Measurements from ENCODE around the gene CCBE1. TPM values are rescaled to one million over a fixed set of nuclear protein-coding genes. Genes with fewer than 3 reads are reported as not detected.

Gene CCBE1
- total and polyA plus RNA-seq, 9 of the 15 experiments (the other 6 are each of a cell fraction or from before 2014, with no cell fraction given) = 0.20 TPM; not detected in 8

- TF ChIP-seq, protein P1, sequence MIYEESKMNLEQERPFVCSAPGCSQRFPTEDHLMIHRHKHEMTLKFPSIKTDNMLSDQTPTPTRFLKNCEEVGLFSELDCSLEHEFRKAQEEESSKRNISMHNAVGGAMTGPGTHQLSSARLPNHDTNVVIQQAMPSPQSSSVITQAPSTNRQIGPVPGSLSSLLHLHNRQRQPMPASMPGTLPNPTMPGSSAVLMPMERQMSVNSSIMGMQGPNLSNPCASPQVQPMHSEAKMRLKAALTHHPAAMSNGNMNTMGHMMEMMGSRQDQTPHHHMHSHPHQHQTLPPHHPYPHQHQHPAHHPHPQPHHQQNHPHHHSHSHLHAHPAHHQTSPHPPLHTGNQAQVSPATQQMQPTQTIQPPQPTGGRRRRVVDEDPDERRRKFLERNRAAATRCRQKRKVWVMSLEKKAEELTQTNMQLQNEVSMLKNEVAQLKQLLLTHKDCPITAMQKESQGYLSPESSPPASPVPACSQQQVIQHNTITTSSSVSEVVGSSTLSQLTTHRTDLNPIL (CRISPR knock-in tag; IDR thresholded peaks at IDR 0.05) = no peak
- TF ChIP-seq CBX1 (IDR thresholded peaks at IDR 0.05; ENCODE audit: low read depth) (no peak), MBD2 (IDR thresholded peaks at IDR 0.05; ENCODE audit: borderline replicate concordance, low read depth) (no peak), RB1 (IDR thresholded peaks at IDR 0.05; ENCODE audit: low read depth) (no peak), STAT5A (IDR thresholded peaks at IDR 0.05; ENCODE audit: borderline replicate concordance, low read length) (peak; percentile 24; the same call in 1 of the 2 replicates), ZNF707 (CRISPR knock-in tag; conservative IDR thresholded peaks at IDR 0.05) (no peak), TAL1 (IDR thresholded peaks at IDR 0.05) (peak; percentile 58), FOXJ2 (tag; IDR thresholded peaks at IDR 0.05) (peak; percentile 91), THRB (CRISPR knock-in tag; conservative IDR thresholded peaks at IDR 0.05) (no peak), RCOR1 (IDR thresholded peaks at IDR 0.05; ENCODE audit: borderline replicate concordance in 1 of 2, low read depth in 2 of 2, low read length in 2 of 2) (peak in 1 of 2 experiments; percentile 95; a peak in 2 of 4 replicates), TRIM28 (IDR thresholded peaks at IDR 0.05) (no peak), CEBPB (tag; IDR thresholded peaks at IDR 0.05) (peak; percentile 20; the same call in 1 of the 2 replicates), BMI1 (IDR thresholded peaks at IDR 0.05; ENCODE audit: low read length) (no peak), TEAD4 (IDR thresholded peaks at IDR 0.05; ENCODE audit: low read length) (peak; percentile 87), TEAD4 (CRISPR knock-in tag; IDR thresholded peaks at IDR 0.05; ENCODE audit: borderline replicate concordance) (no peak), RBM39 (optimal IDR thresholded peaks at IDR 0.05; ENCODE audit: low read depth, low read length) (no peak), KDM1A (IDR thresholded peaks at IDR 0.05) (peak; percentile 96 to 97), HDAC1 (IDR thresholded peaks at IDR 0.05) (peak in 1 of 2 experiments; percentile 87; a peak in 2 of 4 replicates), NFXL1 (CRISPR knock-in tag; IDR thresholded peaks at IDR 0.05) (no peak), JUND (IDR thresholded peaks at IDR 0.05; ENCODE audit: borderline replicate concordance, low read depth, low read length) (peak; percentile 93), JUND (tag; IDR thresholded peaks at IDR 0.05; ENCODE audit: borderline replicate concordance, low read depth, low read length) (peak; percentile 91), JUN (IDR thresholded peaks at IDR 0.05; ENCODE audit: borderline replicate concordance, low read depth, low read length) (peak; percentile 92), JUN (CRISPR knock-in tag; IDR thresholded peaks at IDR 0.05; ENCODE audit: borderline replicate concordance) (no peak)
- TF ChIP-seq, protein P2, sequence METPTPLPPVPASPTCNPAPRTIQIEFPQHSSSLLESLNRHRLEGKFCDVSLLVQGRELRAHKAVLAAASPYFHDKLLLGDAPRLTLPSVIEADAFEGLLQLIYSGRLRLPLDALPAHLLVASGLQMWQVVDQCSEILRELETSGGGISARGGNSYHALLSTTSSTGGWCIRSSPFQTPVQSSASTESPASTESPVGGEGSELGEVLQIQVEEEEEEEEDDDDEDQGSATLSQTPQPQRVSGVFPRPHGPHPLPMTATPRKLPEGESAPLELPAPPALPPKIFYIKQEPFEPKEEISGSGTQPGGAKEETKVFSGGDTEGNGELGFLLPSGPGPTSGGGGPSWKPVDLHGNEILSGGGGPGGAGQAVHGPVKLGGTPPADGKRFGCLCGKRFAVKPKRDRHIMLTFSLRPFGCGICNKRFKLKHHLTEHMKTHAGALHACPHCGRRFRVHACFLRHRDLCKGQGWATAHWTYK (CRISPR knock-in tag; IDR thresholded peaks at IDR 0.05) = no peak
- TF ChIP-seq, protein P3, sequence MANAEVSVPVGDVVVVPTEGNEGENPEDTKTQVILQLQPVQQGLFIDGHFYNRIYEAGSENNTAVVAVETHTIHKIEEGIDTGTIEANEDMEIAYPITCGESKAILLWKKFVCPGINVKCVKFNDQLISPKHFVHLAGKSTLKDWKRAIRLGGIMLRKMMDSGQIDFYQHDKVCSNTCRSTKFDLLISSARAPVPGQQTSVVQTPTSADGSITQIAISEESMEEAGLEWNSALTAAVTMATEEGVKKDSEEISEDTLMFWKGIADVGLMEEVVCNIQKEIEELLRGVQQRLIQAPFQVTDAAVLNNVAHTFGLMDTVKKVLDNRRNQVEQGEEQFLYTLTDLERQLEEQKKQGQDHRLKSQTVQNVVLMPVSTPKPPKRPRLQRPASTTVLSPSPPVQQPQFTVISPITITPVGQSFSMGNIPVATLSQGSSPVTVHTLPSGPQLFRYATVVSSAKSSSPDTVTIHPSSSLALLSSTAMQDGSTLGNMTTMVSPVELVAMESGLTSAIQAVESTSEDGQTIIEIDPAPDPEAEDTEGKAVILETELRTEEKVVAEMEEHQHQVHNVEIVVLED (CRISPR knock-in tag; IDR thresholded peaks at IDR 0.05) = no peak
Measured at GRCh38 chr18:59516356-59517155, 180.7 kb downstream of the CCBE1 start (continued).
